WTC11 (cell line): ENCODE measurements around the gene FBXO24. TPM values are rescaled to one million over a fixed set of nuclear protein-coding genes. Genes with fewer than 3 reads are reported as not detected.
A peak's percentile ranks its signal among the peaks of the same experiment; 100 is the strongest.

Experiments
- ATAC-seq: fragments of 200-7000 bp; cut with Tn5 transposase; 2 replicates; pipeline ENCODE4 v1.10.0; 2021; ENCODE audit warnings: mild to moderate bottlenecking, moderate library complexity
- CTCF ChIA-PET: fragments of 300-600 bp; sonication (Branson Sonifier 250); formaldehyde crosslinking; loops from one replicate; lab custom pipeline; 2021; ENCODE audit warnings: antibody characterized with exemption; lab: Charles Lee
- POLR2A ChIA-PET: fragments of 350-600 bp; sonication (Branson Sonifier 250); formaldehyde crosslinking; loops from one replicate; lab custom pipeline; 2021; ENCODE audit warnings: antibody characterized with exemption; lab: Charles Lee
- DNase-seq: peaks from one replicate; pipeline ENCODE4 v3.0.0; 2021; ENCODE audit warnings: low spot score
- H3K27ac Mint-ChIP-seq: 2 replicates; pipeline ENCODE4 v1.8.0; 2021; ENCODE audit warnings: mixed read lengths
- H3K27me3 Mint-ChIP-seq: 2 replicates; pipeline ENCODE4 v1.8.0; 2021; ENCODE audit warnings: low read depth, mild to moderate bottlenecking, moderate library complexity, mixed read lengths
- H3K36me3 Mint-ChIP-seq: 2 replicates; pipeline ENCODE4 v1.8.0; 2021; ENCODE audit warnings: mixed read lengths
- H3K4me1 Mint-ChIP-seq: 2 replicates; pipeline ENCODE4 v1.8.0; 2022; ENCODE audit warnings: mixed read lengths
- H3K4me3 Mint-ChIP-seq: 2 replicates; pipeline ENCODE4 v1.8.0; 2021; ENCODE audit warnings: mild to moderate bottlenecking, moderate library complexity, mixed read lengths
- H3K9me3 Mint-ChIP-seq: 2 replicates; pipeline ENCODE4 v1.8.0; 2021; ENCODE audit warnings: mixed read lengths
- ELF4 ChIP-seq: sonication (generic); formaldehyde crosslinking; IDR thresholded peaks from 2 replicates; pipeline ENCODE4 v1.8.1; 2022; ENCODE audit warnings: low read depth, mild to moderate bottlenecking, moderate library complexity, missing genetic modification reagents
- GABPB1 ChIP-seq: sonication (generic); formaldehyde crosslinking; IDR thresholded peaks from 2 replicates; pipeline ENCODE4 v1.8.1; 2023; ENCODE audit warnings: mild to moderate bottlenecking, missing genetic modification reagents
- GTF2I ChIP-seq: fragments of 250-450 bp; sonication (Bioruptor Pico); conservative IDR thresholded peaks from 2 replicates; pipeline ENCODE4 v1.4.0; 2021; ENCODE audit warnings: mild to moderate bottlenecking
- KAT7 ChIP-seq: sonication (generic); formaldehyde crosslinking; IDR thresholded peaks from 2 replicates; pipeline ENCODE4 v1.8.1; 2023; ENCODE audit warnings: missing genetic modification reagents, mild to moderate bottlenecking, borderline replicate concordance
- NR3C1 ChIP-seq: sonication (generic); formaldehyde crosslinking; conservative IDR thresholded peaks from 2 replicates; pipeline ENCODE4 v1.8.1; 2023; ENCODE audit warnings: low read depth, mild to moderate bottlenecking, missing genetic modification reagents
- RELA ChIP-seq: sonication (generic); formaldehyde crosslinking; IDR thresholded peaks from 2 replicates; pipeline ENCODE4 v1.8.1; 2022; ENCODE audit warnings: missing genetic modification reagents, mild to moderate bottlenecking, borderline replicate concordance
- RORB ChIP-seq: fragments of 250-450 bp; sonication (Bioruptor Pico); IDR thresholded peaks from 2 replicates; pipeline ENCODE4 v1.9.0; 2021; ENCODE audit warnings: mild to moderate bottlenecking
- SOX15 ChIP-seq: fragments of 250-450 bp; sonication (Bioruptor Pico); IDR thresholded peaks from 2 replicates; pipeline ENCODE4 v1.9.0; 2021; ENCODE audit warnings: mild to moderate bottlenecking
- SP1 ChIP-seq: sonication (generic); formaldehyde crosslinking; conservative IDR thresholded peaks from 2 replicates; pipeline ENCODE4 v1.8.1; 2022; ENCODE audit warnings: missing genetic modification reagents
- STAT6 ChIP-seq: sonication (generic); formaldehyde crosslinking; conservative IDR thresholded peaks from 2 replicates; pipeline ENCODE4 v1.8.1; 2023; ENCODE audit warnings: mild to moderate bottlenecking, low read depth, missing genetic modification reagents, moderate library complexity
- ZNF512 ChIP-seq: sonication (generic); formaldehyde crosslinking; IDR thresholded peaks from 2 replicates; pipeline ENCODE4 v1.8.1; 2022; ENCODE audit warnings: missing genetic modification reagents, borderline replicate concordance
- total RNA-seq: library from RNA; stranded (reverse); gene quantifications from 3 replicates; pipeline ENCODE4 v1.2.3, GENCODE V29; 2021
- TF ChIP-seq, protein P1 (sequence below): sonication (generic); formaldehyde crosslinking; IDR thresholded peaks from 2 replicates; pipeline ENCODE4 v1.8.1; 2023; ENCODE audit warnings: mild to moderate bottlenecking, missing genetic modification reagents
- TF ChIP-seq, protein P2 (sequence below): sonication (generic); formaldehyde crosslinking; IDR thresholded peaks from 2 replicates; pipeline ENCODE4 v1.8.1; 2022; ENCODE audit warnings: low read depth, mild to moderate bottlenecking, moderate library complexity, missing genetic modification reagents, borderline replicate concordance
- TF ChIP-seq, protein P3 (sequence below): sonication (generic); formaldehyde crosslinking; IDR thresholded peaks from 2 replicates; pipeline ENCODE4 v1.8.0; 2022; ENCODE audit warnings: mild to moderate bottlenecking, missing genetic modification reagents

Gene FBXO24
- total RNA-seq, 1 experiment from 2014 or later: 0.70 TPM

DNA sequence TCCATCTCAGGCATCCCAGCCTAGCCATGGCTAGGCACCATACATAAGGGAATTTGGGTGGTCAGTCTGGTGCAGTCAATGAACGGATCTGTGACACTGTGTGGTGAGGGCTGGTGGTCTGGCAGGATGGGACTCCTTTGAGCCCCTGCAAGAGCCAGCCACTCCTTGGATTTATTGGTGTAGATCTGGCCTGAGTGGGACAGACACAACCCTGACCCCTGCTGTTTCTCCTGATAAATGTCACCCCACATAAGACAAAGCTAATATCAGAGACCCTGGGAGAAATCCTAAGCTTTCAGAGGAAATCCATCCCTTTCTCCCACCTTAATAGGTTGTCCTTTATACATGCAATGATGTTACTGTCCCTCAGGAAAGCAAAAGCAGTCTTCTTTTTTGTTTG, 2.3 kb downstream of the FBXO24 start:
- H3K27ac Mint-ChIP-seq: no peak overlapping the region
- no peak for DNase-seq
- H3K36me3 Mint-ChIP-seq: no peaks in the 10 kb centered on the region
- peaks cover 45% of the 10 kb centered on the region for H3K27me3 Mint-ChIP-seq
- ATAC-seq: no peak
- H3K9me3 Mint-ChIP-seq: no peaks in the 10 kb centered on the region
- ChIA-PET CTCF (interaction anchor here (0.6 to 2.5 kb wide), 23 partner anchors 14 to 248 kb away, joined by 3 to 12 read pairs (median 6); partner anchors contain the start of genes MOSPD3, PCOLCE, POP7 and TSC22D4), POLR2A (interaction anchor here (1.3 to 1.8 kb wide), 2 partner anchors 14 to 303 kb away, joined by 3 to 5 read pairs; partner anchors contain the start of gene PCOLCE)
- peak overlapping the region; percentile 99 for H3K4me3 Mint-ChIP-seq
- peaks cover 34% of the 10 kb centered on the region for H3K4me1 Mint-ChIP-seq
- no peak for TF ChIP-seq ELF4 (CRISPR knock-in tag)
- no peak for TF ChIP-seq SP1 (CRISPR knock-in tag)
- TF ChIP-seq STAT6: no peak
- no peak for TF ChIP-seq SOX15 (CRISPR knock-in tag)
- TF ChIP-seq, protein P1, sequence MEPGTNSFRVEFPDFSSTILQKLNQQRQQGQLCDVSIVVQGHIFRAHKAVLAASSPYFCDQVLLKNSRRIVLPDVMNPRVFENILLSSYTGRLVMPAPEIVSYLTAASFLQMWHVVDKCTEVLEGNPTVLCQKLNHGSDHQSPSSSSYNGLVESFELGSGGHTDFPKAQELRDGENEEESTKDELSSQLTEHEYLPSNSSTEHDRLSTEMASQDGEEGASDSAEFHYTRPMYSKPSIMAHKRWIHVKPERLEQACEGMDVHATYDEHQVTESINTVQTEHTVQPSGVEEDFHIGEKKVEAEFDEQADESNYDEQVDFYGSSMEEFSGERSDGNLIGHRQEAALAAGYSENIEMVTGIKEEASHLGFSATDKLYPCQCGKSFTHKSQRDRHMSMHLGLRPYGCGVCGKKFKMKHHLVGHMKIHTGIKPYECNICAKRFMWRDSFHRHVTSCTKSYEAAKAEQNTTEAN (CRISPR knock-in tag): no peak
- TF ChIP-seq, all 79 proteins: peak for 0

DNA sequence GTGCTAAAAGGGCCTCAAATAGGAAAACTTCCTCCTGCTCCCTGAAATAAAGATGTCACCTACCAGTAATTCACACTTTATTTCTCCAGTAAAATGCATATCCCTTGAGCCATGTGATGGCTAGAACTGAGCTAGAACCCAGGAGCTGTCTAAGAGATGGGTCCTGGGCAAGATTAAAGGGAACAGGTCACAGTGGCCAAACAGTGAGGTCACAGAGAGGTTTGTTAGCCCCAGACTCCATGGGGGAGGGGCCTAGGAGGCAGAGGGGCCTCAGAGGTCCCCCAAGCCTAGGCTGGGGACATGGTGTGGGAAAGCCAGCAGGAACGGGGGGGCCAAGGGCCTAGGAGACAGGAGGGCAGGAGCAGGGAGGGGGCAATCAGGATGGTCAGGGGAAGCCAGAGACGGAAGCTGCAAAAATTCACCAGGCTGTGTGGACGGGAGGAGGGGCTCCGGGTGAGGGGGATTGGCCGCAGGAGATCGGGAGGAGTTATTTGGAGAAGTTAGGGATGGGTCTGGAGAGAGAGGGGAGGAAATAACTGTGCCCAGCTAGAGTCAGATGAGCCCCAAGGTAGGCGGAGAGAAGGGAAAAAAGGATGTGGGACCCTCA, 3.3 kb downstream of the FBXO24 start:
- 0 out of 2 replicates have a peak overlapping the region, but pooled peaks have one; percentile 15 for H3K27ac Mint-ChIP-seq
- peaks cover 53% of the 10 kb centered on the region for H3K27me3 Mint-ChIP-seq
- no peak for ATAC-seq
- peak; percentile 40 for DNase-seq
- H3K4me3 Mint-ChIP-seq: peak overlapping the region; percentile 59
- TF ChIP-seq KAT7 (CRISPR knock-in tag) (0 out of 2 replicates have a peak, but pooled peaks have one; percentile 19), RORB (CRISPR knock-in tag) (no peak), SP1 (CRISPR knock-in tag) (peak; percentile 35; the same call in 1 of the 2 replicates), GTF2I (CRISPR knock-in tag) (no peak), RELA (CRISPR knock-in tag) (no peak)
- TF ChIP-seq, protein P2, sequence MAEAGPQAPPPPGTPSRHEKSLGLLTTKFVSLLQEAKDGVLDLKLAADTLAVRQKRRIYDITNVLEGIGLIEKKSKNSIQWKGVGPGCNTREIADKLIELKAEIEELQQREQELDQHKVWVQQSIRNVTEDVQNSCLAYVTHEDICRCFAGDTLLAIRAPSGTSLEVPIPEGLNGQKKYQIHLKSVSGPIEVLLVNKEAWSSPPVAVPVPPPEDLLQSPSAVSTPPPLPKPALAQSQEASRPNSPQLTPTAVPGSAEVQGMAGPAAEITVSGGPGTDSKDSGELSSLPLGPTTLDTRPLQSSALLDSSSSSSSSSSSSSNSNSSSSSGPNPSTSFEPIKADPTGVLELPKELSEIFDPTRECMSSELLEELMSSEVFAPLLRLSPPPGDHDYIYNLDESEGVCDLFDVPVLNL (CRISPR knock-in tag): no peak
- H3K4me1 Mint-ChIP-seq: peaks cover 26% of the 10 kb centered on the region
- CTCF ChIA-PET: interaction anchor here (0.6 to 2.5 kb wide), 18 partner anchors 13 to 136 kb away, joined by 3 to 12 read pairs (median 7); partner anchors contain the start of genes MOSPD3, PCOLCE and POP7
- no peaks in the 10 kb centered on the region for H3K36me3 Mint-ChIP-seq
- POLR2A ChIA-PET: interaction anchor here (1.0 to 1.8 kb wide), 4 partner anchors 13 to 302 kb away, joined by 3 to 5 read pairs (median 4); partner anchors contain the start of genes MOSPD3 and PCOLCE
- H3K9me3 Mint-ChIP-seq: no peaks in the 10 kb centered on the region

GRCh38 chr7:100590077-100590737, 4.1 kb downstream of the FBXO24 start:
- TF ChIP-seq, protein P3, sequence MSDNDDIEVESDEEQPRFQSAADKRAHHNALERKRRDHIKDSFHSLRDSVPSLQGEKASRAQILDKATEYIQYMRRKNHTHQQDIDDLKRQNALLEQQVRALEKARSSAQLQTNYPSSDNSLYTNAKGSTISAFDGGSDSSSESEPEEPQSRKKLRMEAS (CRISPR knock-in tag): no peak
- TF ChIP-seq NR3C1 (CRISPR knock-in tag) (no peak), GABPB1 (CRISPR knock-in tag) (no peak), ZNF512 (CRISPR knock-in tag) (no peak)
- ChIA-PET POLR2A (interaction anchor here (0.6 to 1.8 kb wide), 4 partner anchors 12 to 94 kb away, joined by 3 to 5 read pairs (median 4); partner anchors contain the start of genes MOSPD3 and PCOLCE), CTCF (interaction anchor here (0.6 to 2.5 kb wide), 11 partner anchors 12 to 125 kb away, joined by 3 to 10 read pairs (median 7); partner anchors contain the start of genes MOSPD3, PCOLCE and POP7)
- DNase-seq: no peak
- Mint-ChIP-seq H3K27ac (no peak overlapping the region; the same call in 1 of the 2 replicates), H3K27me3 (peaks cover 60% of the 10 kb centered on the region), H3K9me3 (no peaks in the 10 kb centered on the region), H3K4me3 (peak overlapping the region; percentile 59), H3K36me3 (no peaks in the 10 kb centered on the region), H3K4me1 (peaks cover 23% of the 10 kb centered on the region)
- ATAC-seq: no peak
